ENCODE data around the gene HBEGF. TPM values are rescaled to one million over a fixed set of nuclear protein-coding genes. Genes with fewer than 3 reads are reported as not detected.
"Not testable (repeated sequence)": the region's sequence is repeated elsewhere in the genome, so short reads cannot be mapped to it uniquely, and the experiment has no call there.

HBEGF gene
- total RNA-seq, 1 experiment from 2014 or later: 3.5 TPM

DNA sequence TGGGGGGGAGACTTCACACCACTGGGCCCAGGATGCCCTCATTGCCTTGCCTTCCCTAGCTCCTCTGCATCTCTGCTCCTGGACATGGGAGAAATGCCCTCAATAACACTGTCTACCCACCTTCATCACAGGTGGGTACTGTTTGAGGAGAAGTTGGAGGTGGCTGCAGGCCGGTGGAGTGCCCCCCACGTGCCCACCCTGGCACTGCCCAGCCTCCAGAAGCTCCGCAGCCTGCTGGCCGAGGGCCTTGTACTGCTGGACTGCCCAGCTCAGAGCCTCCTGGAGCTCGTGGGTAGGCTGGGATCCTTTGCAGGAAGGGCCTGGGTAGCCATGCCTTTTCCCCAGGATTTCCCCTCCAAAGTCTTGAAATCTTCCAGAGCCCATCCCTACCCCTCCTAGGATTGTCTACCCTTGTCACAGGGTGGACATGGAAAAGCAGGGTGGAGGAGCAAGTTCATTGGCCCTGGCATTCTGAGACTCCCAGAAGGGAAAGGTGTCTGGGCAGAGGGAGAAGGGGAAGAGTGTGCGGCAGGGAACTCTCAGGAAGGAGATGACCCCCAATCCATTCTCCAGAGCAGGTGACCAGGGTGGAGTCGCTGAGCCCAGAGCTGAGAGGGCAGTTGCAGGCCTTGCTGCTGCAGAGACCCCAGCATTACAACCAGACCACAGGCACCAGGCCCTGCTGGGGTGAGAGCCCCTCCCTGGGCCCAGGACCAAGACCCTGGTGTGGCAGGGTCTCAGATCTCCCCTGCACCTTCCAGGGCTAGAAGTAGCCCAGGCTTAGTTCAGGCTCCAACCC is 14.5 kb upstream of the HBEGF start:
- DNase-seq (ENCODE audit: low read depth): no peak

DNA sequence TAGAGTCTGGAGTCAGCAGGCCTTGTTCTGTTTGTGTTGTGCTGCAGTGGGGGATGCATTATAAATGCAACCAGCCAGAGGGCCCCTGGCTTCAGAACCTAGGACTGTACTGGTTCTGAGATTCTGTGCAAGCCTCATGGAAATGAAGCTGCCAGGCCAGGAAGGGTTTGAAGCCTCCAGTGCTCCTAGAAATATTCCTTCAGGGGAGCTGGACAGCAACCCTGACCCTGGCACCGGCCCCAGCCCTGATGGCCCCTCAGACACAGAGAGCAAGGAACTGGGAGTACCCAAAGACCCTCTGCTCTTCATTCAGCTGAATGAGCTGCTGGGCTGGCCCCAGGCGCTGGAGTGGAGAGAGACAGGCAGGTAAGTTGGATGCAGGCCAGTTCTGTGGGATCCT is 13.7 kb upstream of the HBEGF start, which contains the start of gene SLC4A9:
Gene SLC4A9, plus strand, starts transcription at position 94 of the 400 bp plus-strand sequence. Its CDS starts 43 bp downstream, at position 137.
- DNase-seq (ENCODE audit: low read depth): no peak

GRCh38 chr5:140358738-140359310 is 12.4 kb upstream of the HBEGF start:
- DNase-seq (ENCODE audit: low read depth): peak; percentile 44

DNA sequence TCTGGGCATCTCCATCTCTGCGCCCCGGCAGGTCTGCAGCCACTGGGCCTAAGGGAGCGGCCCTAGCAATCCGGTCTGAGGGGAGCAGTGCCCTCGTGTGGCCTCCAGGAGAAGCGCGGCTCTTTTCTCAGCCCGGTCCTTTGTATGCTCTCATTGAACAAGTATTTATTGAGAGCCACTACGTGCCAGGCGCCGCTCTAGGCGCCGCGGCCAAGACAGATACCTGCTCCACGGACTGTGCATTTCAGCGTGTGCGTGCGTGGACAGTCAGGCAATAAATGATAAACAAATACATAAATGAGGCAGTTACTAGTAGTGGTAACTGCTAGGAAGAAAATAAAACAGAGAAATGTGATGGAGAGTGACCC is 11.3 kb upstream of the HBEGF start:
- DNase-seq (ENCODE audit: low read depth): peak; percentile 76

GRCh38 chr5:140356853-140357725 is 10.7 kb upstream of the HBEGF start:
- no peak for DNase-seq (ENCODE audit: low read depth)

GRCh38 chr5:140355546-140355945 is 9.1 kb upstream of the HBEGF start:
- DNase-seq (ENCODE audit: low read depth): no peak

GRCh38 chr5:140351609-140352334 is 5.4 kb upstream of the HBEGF start:
- peak; percentile 62 for DNase-seq (ENCODE audit: low read depth)

DNA sequence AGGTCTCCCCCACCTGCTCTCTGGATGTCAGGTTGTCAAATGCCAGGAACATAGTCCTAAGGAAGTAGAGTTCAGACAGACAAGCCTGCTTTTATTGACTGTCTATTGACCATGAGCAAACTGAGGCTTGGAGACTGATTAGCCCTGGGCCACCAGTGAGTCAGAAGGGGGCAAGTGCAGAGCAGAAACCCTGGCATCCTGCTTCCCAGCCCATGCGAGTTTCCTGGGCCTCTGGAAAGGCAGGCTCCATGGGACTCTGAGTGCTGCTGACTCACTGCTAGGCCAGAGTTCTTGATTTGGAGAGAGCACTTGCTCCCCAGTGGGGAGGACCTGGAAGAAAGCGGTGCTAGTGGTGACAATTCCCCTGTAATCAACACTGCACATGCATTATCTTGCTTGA is 2.8 kb upstream of the HBEGF start:
- no peak for DNase-seq (ENCODE audit: low read depth)

- no peak for DNase-seq (ENCODE audit: low read depth)
Observed at GRCh38 chr5:140348104-140348503, 1.7 kb upstream of the HBEGF start.

GRCh38 chr5:140347360-140347759 is 957 bp upstream of the HBEGF start:
- DNase-seq (ENCODE audit: low read depth): no peak

DNA sequence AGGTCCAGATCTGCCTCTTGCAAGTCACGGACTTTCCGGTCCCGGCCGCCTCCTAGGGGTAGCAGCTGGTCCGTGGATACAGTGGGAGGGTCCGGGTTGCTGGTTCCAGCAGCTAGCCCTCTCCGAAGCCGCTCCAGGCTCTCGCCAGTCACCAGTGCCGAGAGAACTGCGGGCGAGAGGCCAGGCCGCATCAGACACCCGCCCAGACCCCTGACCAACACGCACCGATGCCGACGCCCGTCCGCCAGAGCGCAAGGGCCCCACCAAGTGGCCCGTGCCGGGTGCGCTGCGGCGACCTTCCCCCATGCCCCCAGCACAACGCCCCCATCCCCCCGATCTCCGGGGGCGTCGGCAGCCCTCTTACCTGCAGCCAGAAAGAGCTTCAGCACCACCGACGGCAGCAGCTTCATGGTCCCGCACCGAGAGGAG is 470 bp downstream of the HBEGF start:
- peak; percentile 54 for DNase-seq (ENCODE audit: low read depth)

- no peak for DNase-seq (ENCODE audit: low read depth)
Observed at GRCh38 chr5:140344683-140345423, 1.6 kb downstream of the HBEGF start.

DNA sequence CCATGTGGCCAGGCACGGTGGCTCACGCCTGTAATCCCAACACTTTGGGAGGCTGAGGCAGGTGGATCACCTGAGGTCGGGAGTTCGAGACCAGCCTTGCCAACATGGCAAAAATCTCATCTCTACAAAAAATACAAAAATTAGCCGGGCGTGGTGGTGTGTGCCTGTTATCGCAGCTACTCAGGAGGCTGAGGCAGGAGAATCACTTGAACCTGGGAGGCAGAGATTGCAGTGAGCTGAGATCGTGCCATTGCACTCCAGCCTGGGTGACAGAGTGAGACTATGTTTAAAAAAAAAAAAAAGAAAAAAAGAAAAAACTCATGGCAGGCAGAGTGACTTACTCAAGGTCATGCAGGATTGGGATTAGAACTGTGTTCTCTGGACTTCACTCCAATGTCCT is 2.6 kb downstream of the HBEGF start:
- not testable (repeated sequence) for DNase-seq (ENCODE audit: low read depth)

- no peak for DNase-seq (ENCODE audit: low read depth)
Observed at GRCh38 chr5:140342896-140343295, 3.5 kb downstream of the HBEGF start.

GRCh38 chr5:140342287-140342686 is 4.1 kb downstream of the HBEGF start:
- DNase-seq (ENCODE audit: low read depth): peak; percentile 33

DNA sequence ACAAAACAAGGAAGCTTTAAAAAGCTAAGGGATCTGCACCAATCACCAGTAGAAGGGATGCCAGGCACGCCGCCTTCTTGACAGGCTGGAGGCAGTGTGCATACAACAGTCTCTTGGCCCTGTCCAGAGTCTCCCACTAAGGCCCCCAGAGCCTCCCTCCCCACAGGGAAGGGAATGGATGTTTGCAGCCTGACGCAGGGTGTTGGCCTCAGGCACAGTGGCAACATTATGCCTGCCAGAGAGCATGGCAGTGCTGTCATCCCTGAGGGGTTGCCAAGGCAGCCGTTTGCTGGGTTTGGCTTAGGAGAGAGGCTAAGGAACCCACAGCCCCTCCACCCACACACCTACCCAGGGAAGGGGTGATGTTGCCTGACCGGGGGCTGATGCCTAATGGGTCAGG is 4.8 kb downstream of the HBEGF start:
- DNase-seq (ENCODE audit: low read depth): peak; percentile 78

- DNase-seq (ENCODE audit: low read depth): no peak
Observed at GRCh38 chr5:140340605-140341121, 5.7 kb downstream of the HBEGF start.

DNA sequence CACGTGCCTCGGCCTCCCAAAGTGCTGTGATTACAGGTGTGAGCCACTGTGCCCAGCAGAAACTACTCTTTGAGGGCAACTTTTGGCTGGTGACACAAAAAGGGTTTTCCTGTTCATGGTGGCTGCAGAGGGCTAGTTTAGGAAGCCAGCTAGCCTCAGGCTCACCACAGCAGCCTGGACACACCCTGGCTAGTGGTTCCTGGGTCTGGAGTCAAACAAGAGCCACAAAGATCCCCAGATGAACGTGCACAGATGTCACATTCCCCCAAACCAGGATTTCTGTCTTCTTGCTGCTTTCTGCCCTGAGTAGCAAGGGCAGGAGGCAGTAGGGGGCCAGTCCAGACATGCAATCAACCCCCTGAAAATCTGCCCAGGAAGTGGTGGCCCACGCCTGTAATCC is 6.8 kb downstream of the HBEGF start:
- DNase-seq (ENCODE audit: low read depth): peak; percentile 73

GRCh38 chr5:140338908-140339307 is 7.5 kb downstream of the HBEGF start:
- DNase-seq (ENCODE audit: low read depth): no peak

DNA sequence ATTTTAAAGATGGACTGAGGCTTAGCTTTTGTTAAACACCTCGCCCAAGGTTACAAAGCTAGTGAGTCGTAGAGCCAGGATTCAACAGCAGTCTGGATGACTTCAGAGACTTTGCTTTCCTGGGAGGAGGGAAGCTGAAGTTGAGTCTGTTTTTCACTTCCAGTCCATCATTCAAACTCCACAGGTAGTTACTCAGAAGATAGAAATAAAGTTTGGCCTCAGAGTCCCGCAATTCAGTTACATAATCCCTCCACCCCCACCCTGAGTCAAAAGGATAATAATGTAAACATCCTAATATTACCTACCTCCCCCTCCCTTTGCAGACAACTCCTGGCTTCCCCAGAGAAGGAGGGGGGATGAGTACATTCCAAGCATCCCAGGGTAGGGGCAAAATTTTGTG is 8.1 kb downstream of the HBEGF start:
- no peak for DNase-seq (ENCODE audit: low read depth)

DNA sequence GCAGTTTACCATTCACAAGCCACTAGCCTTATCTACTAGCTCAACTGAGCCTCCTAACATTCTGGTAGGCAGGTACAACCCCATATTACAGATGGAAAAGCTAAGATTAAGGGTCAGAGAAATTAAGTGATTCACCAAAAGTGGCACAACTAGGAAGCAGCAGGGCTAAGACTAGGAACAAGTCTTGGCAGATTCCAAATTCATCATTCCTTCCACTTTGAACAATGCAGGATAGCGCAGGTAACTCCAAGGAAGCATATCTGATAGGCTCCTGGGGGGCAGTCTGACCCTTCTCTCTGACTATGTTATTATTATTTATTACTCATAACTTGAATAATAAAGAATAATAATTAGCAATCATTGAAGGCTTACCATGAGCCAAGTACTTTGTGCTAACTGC is 8.5 kb downstream of the HBEGF start:
- no peak for DNase-seq (ENCODE audit: low read depth)

Measured in RPMI7951 (cell line).